ENCODE results near the gene CACTIN.
"Not testable (repeated sequence)": the region's sequence is repeated elsewhere in the genome, so short reads cannot be mapped to it uniquely, and the experiment has no call there.

Gene CACTIN

GRCh38 chr19:3663838-3664237 lies 37.2 kb upstream of the CACTIN start:
- DNase-seq (ENCODE audit: low read depth, low spot score): no peak

GRCh38 chr19:3661284-3662238 lies 35.0 kb upstream of the CACTIN start:
- no peak for DNase-seq (ENCODE audit: low read depth, low spot score)

GRCh38 chr19:3660493-3661219 lies 34.1 kb upstream of the CACTIN start:
- DNase-seq (ENCODE audit: low read depth, low spot score): no peak

- no peak for DNase-seq (ENCODE audit: low read depth, low spot score)
Measured at GRCh38 chr19:3659746-3660112, 33.1 kb upstream of the CACTIN start.

GRCh38 chr19:3658870-3659745 lies 32.5 kb upstream of the CACTIN start:
- DNase-seq (ENCODE audit: low read depth, low spot score): no peak

GRCh38 chr19:3658004-3658869 lies 31.6 kb upstream of the CACTIN start:
- DNase-seq (ENCODE audit: low read depth, low spot score): no peak

- no peak for DNase-seq (ENCODE audit: low read depth, low spot score)
Measured at GRCh38 chr19:3657395-3657769, 30.8 kb upstream of the CACTIN start.

- DNase-seq (ENCODE audit: low read depth, low spot score): no peak
Measured at GRCh38 chr19:3656747-3657394, 30.3 kb upstream of the CACTIN start.

GRCh38 chr19:3656073-3656746 lies 29.6 kb upstream of the CACTIN start:
- DNase-seq (ENCODE audit: low read depth, low spot score): no peak

GRCh38 chr19:3655402-3656072 lies 28.9 kb upstream of the CACTIN start:
- DNase-seq (ENCODE audit: low read depth, low spot score): no peak

- no peak for DNase-seq (ENCODE audit: low read depth, low spot score)
Measured at GRCh38 chr19:3653865-3654513, 27.4 kb upstream of the CACTIN start.

- DNase-seq (ENCODE audit: low read depth, low spot score): no peak
Measured at GRCh38 chr19:3653081-3653795, 26.6 kb upstream of the CACTIN start.

GRCh38 chr19:3652422-3652821 lies 25.8 kb upstream of the CACTIN start:
- no peak for DNase-seq (ENCODE audit: low read depth, low spot score)

GRCh38 chr19:3651684-3652083 lies 25.1 kb upstream of the CACTIN start:
- DNase-seq (ENCODE audit: low read depth, low spot score): no peak

GRCh38 chr19:3649888-3650287 lies 23.3 kb upstream of the CACTIN start:
- DNase-seq (ENCODE audit: low read depth, low spot score): no peak

- no peak for DNase-seq (ENCODE audit: low read depth, low spot score)
Measured at GRCh38 chr19:3648037-3648905, 21.7 kb upstream of the CACTIN start.

GRCh38 chr19:3647102-3647501 lies 20.5 kb upstream of the CACTIN start:
- DNase-seq (ENCODE audit: low read depth, low spot score): not testable (repeated sequence)
